Thymus (tissue), 11 donors: ENCODE measurements around the gene OTUD5. TPM values are rescaled to one million over a fixed set of nuclear protein-coding genes. Genes with fewer than 3 reads are reported as not detected.

Source experiments
- DNase-seq, 9 donors: peaks; one replicate each; pipeline ENCODE4 v3.0.0-alpha.2; 2013; ENCODE audit warnings: low spot score in 9 of 9, low read depth in 6 of 9, missing footprints in 1 of 9
- H3K27ac ChIP-seq, 2 donors: one replicate each; pipeline ENCODE4 v1.5.1; 2013; ENCODE audit warnings: control low read depth in 1 of 2, low read depth in 1 of 2, low read length in 1 of 2, mild to moderate bottlenecking in 1 of 2, moderate library complexity in 1 of 2
- H3K27me3 ChIP-seq, 2 donors: one replicate each; pipeline ENCODE4 v1.5.1; 2013; ENCODE audit warnings: low read length in 1 of 2; ENCODE audit not compliant: control insufficient read depth in 2 of 2, insufficient read depth in 1 of 2
- H3K36me3 ChIP-seq, 2 donors: one replicate each; pipeline ENCODE4 v1.5.1; 2013; ENCODE audit warnings: low read length in 1 of 2, mild to moderate bottlenecking in 1 of 2, moderate library complexity in 1 of 2; ENCODE audit not compliant: control insufficient read depth in 2 of 2, insufficient read depth in 2 of 2
- H3K4me1 ChIP-seq, 2 donors: one replicate each; pipeline ENCODE4 v1.5.1; 2013; ENCODE audit warnings: low read length in 2 of 2; ENCODE audit not compliant: control insufficient read depth in 2 of 2, insufficient read depth in 2 of 2
- H3K4me3 ChIP-seq, 2 donors: one replicate each; pipeline ENCODE4 v1.5.1; 2013; ENCODE audit warnings: low read length in 2 of 2, control low read depth in 1 of 2, mild to moderate bottlenecking in 1 of 2
- H3K9me3 ChIP-seq, 2 donors: one replicate each; pipeline ENCODE4 v1.5.1; 2013; ENCODE audit warnings: low read length in 1 of 2, mild to moderate bottlenecking in 1 of 2; ENCODE audit not compliant: control insufficient read depth in 2 of 2, insufficient read depth in 1 of 2
- WGBS: extraction: QIAGEN DNeasy Blood & Tissue Kit; methylation state at CpG from one replicate; pipeline ENCODE4 v1.1.7; 2013; 5-methylcytosine and 5-hydroxymethylcytosine counted together
- polyA plus RNA-seq: library from polyadenylated mRNA; stranded (reverse); fragments of 200-250 nt; gene quantifications from one replicate; pipeline ENCODE4 v1.2.3, GENCODE V29; 2013
- total RNA-seq: library from RNA; stranded (reverse); fragments of 120-200 nt; gene quantifications from one replicate; pipeline ENCODE4 v1.2.4, GENCODE V29; 2013
- donor health status: healthy.

OTUD5 gene
- total and polyA plus RNA-seq, 2 donors = 28.8 to 62.4 TPM

DNA sequence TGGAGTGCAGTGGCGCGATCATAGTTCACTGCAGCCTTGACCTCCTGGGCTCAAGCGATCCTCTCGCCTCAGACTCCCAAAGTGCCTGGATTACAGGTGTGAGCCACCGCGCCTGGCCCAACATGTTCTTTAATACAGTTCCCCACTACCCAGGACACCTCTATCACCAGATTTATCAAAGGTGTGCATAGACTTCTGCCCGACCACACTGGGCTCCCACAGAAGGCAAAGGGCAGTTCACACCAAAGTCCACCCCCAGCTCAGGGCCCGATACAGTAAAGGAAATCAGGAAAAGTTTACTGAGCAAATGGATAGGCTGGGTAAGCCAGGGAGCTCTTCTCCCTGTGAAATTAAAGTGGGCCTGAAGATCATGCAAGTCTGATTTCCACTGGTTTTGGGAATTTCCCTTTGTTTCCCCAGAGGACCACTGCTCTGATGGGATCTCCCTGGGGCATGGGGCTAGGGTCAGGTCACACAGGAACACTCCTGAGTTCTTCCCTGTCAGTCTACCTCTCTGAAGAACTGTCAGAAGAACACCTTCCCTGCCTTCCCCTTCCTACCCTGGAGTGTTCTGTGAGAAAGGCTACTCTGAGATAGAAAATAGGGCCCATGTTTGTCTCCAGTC, 20.9 kb downstream of the OTUD5 start:
- DNase-seq = no peak
- Histone ChIP-seq H3K36me3 (peaks cover 20 to 35% of the 10 kb centered on the region in 2 donors), H3K9me3 (no peaks in the 10 kb centered on the region), H3K27me3 (no peaks in the 10 kb centered on the region), H3K4me3 (peak overlapping the region in 1 of 2 donors; percentile 32), H3K27ac (peak overlapping the region; percentile 91 to 92), H3K4me1 (peaks cover 42 to 64% of the 10 kb centered on the region in 2 donors)
- 94% methylated on average over 8 of the region's 8 CpGs for WGBS

DNA sequence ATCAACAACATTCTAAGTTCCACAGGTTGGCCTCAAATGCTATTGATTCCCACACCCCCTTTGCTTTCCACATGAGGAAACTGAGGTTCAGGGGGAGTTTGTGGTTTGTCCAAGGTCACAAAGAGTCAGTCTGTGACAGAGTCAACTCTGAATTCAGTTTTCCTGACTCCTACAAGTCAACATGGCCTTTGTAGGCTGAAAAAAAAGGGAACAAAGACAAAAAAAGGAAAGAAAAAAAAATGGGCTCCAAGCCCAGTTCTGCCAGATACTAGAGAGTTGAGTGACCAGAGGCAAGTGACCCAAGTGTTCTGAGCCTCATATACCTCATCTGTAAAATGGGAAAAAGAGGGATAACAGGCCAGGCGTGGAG, 22.1 kb downstream of the OTUD5 start:
- Histone ChIP-seq H3K4me3 (no peak overlapping the region), H3K4me1 (peaks cover 32 to 52% of the 10 kb centered on the region in 2 donors), H3K36me3 (peaks cover 26 to 45% of the 10 kb centered on the region in 2 donors), H3K9me3 (no peaks in the 10 kb centered on the region), H3K27ac (peak overlapping the region in 1 of 2 donors; percentile 31), H3K27me3 (no peaks in the 10 kb centered on the region)
- WGBS = 100% methylated on average over 1 of the region's 1 CpG
- DNase-seq = no peak

DNA sequence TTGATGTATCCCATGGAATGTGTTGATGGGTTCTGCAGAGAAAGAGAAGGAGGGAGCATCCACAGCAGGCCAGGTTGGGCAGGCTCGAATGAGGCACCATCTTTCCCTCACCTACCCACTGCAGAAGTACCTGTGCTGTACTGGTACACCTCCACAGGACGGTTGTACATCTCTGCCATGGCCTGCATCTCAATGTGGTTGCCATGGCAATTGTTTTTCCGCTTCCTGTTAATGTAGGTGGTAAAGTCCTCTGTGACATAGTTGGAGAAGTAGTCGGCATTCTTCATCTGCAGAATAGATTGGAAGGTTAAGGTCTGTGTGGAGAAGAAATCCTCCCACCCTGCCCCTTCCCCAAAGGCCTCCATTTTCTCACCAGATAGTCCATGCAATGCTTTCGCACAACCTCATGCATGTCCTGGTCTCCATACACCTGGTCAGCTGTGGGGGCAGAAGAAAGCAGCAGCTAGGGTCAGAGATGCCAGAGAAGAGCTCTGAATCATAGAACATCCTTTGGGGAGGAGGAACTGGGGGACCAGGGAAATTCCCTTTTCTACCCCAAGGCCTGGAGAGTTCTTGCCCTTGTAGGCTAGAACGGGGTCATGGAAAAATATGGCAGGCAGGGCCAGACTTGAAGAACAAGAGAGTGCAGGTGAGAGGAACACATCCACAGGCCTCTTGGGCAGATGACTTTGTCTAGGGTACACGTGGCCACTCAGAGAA, 22.7 kb downstream of the OTUD5 start:
- WGBS = 92% methylated on average over 7 of the region's 7 CpGs
- H3K36me3 ChIP-seq = peaks cover 26 to 48% of the 10 kb centered on the region in 2 donors
- DNase-seq = no peak
- H3K27me3 ChIP-seq = no peaks in the 10 kb centered on the region
- H3K27ac ChIP-seq = peak overlapping the region in 1 of 2 donors; percentile 31
- peaks cover 28 to 46% of the 10 kb centered on the region in 2 donors for H3K4me1 ChIP-seq
- H3K9me3 ChIP-seq = no peaks in the 10 kb centered on the region
- no peak overlapping the region for H3K4me3 ChIP-seq

GRCh38 chrX:48933757-48934156, 23.6 kb downstream of the OTUD5 start:
- WGBS = 99% methylated on average over 2 of the region's 2 CpGs
- Histone ChIP-seq H3K36me3 (peaks cover 26 to 45% of the 10 kb centered on the region in 2 donors), H3K4me1 (peaks cover 23 to 36% of the 10 kb centered on the region in 2 donors), H3K9me3 (no peaks in the 10 kb centered on the region), H3K4me3 (no peak overlapping the region), H3K27ac (no peak overlapping the region), H3K27me3 (no peaks in the 10 kb centered on the region)
- DNase-seq = no peak

GRCh38 chrX:48927736-48928382, 29.5 kb downstream of the OTUD5 start:
- H3K27me3 ChIP-seq = no peaks in the 10 kb centered on the region
- H3K27ac ChIP-seq = no peak overlapping the region
- 94% methylated on average over 2 of the region's 2 CpGs for WGBS
- H3K9me3 ChIP-seq = no peaks in the 10 kb centered on the region
- peaks cover 35 to 47% of the 10 kb centered on the region in 2 donors for H3K36me3 ChIP-seq
- DNase-seq = no peak
- no peaks in the 10 kb centered on the region for H3K4me1 ChIP-seq
- no peak overlapping the region for H3K4me3 ChIP-seq

DNA sequence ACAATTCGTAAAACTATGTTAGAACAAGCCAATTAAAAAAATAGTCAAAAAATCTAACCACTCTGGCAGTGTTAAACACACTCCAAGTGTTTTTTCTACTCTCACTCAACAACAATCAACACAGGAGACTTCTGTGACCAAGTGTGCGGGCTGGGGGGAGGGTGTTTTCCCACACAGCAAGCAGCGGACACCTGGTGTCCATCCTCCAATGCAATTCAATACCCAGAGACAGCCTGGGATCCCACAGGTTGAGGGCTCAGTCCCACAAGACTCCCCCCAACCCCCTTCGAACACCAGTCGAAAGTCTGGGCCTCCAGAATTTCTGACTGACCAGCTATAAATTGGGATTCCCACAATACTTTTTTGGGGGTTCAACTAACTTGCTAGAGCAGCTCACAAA, 30.3 kb downstream of the OTUD5 start:
- Histone ChIP-seq H3K36me3 (peaks cover 42 to 50% of the 10 kb centered on the region in 2 donors), H3K27me3 (no peaks in the 10 kb centered on the region), H3K27ac (no peak overlapping the region), H3K4me1 (peaks cover 0 to 1% of the 10 kb centered on the region in 2 donors), H3K9me3 (no peaks in the 10 kb centered on the region), H3K4me3 (no peak overlapping the region)
- DNase-seq = no peak
- 97% methylated on average over 5 of the region's 5 CpGs for WGBS

DNA sequence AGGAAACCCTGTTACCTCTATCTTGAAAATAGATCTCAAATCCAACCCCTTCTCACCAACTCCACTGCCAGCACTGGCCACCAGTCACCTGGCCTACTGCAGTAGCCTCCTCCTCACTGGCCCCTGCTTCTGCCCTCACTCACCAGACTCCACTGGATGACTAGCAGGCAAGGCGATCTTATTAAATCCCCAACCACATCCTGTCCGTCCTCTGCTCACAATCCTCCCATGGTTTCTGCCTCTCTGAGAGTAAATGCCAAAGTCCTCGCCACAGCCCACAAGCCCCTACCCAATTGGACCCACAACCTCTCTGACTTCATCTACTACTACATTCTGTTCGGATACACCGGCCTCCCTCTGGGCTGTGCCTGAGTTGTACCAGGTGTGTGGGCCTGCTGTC, 33.1 kb downstream of the OTUD5 start:
- H3K4me3 ChIP-seq = no peak overlapping the region
- no peaks in the 10 kb centered on the region for H3K27me3 ChIP-seq
- DNase-seq = no peak
- peaks cover 0 to under 1% of the 10 kb centered on the region in 2 donors for H3K9me3 ChIP-seq
- H3K4me1 ChIP-seq = peaks cover 11 to 30% of the 10 kb centered on the region in 2 donors
- H3K27ac ChIP-seq = no peak overlapping the region
- WGBS = 92% methylated on average over 5 of the region's 5 CpGs
- peaks cover 38 to 42% of the 10 kb centered on the region in 2 donors for H3K36me3 ChIP-seq

- 99% methylated on average over 13 of the region's 13 CpGs for WGBS
Observed at GRCh38 chrX:48923771-48924170, 33.6 kb downstream of the OTUD5 start.

DNA sequence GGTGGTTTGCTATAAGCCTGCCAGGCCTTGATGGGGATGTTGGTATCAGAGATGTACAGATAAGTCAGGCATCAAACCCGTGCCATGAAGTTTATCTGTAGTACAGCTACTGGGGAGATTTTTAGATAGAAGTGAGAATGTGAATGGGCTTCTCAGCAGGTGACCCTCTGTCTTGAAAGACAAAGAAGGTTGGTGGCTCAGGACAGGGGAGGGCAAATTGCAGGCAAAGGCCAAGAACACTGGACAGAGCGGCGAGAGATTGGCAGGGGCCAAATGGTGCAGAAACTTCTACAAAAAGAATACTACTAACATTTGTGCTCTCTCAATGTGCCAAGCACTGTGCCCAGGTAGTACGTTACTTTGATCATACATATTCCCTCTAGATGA, 36.7 kb downstream of the OTUD5 start:
- H3K27me3 ChIP-seq = no peaks in the 10 kb centered on the region
- peaks cover 15 to 47% of the 10 kb centered on the region in 2 donors for H3K4me1 ChIP-seq
- H3K36me3 ChIP-seq = peaks cover 38% of the 10 kb centered on the region in 2 donors
- peak overlapping the region; percentile 3 to 85 for H3K4me3 ChIP-seq
- H3K9me3 ChIP-seq = peaks cover 0 to 10% of the 10 kb centered on the region in 2 donors
- H3K27ac ChIP-seq = peak overlapping the region; percentile 89 to 96
- peak in 1 of 9 donors; percentile 18 for DNase-seq
- 75% methylated on average over 4 of the region's 4 CpGs for WGBS

More at GRCh38 chrX:48923771-48924170, 33.6 kb downstream of the OTUD5 start:
- peaks cover 11 to 31% of the 10 kb centered on the region in 2 donors for H3K4me1 ChIP-seq
- H3K9me3 ChIP-seq = peaks cover 0 to 5% of the 10 kb centered on the region in 2 donors
- H3K27me3 ChIP-seq = no peaks in the 10 kb centered on the region
- H3K27ac ChIP-seq = no peak overlapping the region
- no peak overlapping the region for H3K4me3 ChIP-seq
- H3K36me3 ChIP-seq = peaks cover 38 to 42% of the 10 kb centered on the region in 2 donors
- DNase-seq = no peak
